Measurements from ENCODE around the gene CTNNA3. TPM values are rescaled to one million over a fixed set of nuclear protein-coding genes. Genes with fewer than 3 reads are reported as not detected.

Gene CTNNA3
- total and polyA plus RNA-seq, 2 donors (not counting 3 experiments of a cell fraction or from before 2014, with no cell fraction given): not detected

- ChIA-PET POLR2A (no interaction called here), CTCF (no interaction called here)
- Histone ChIP-seq H3K9me3 (replicated peaks; ENCODE audit: control insufficient read depth, insufficient read depth, low read length) (no peaks in the 10 kb centered on the region), H3K9me1 (replicated peaks; ENCODE audit: control insufficient read depth, extremely low read depth, insufficient read depth, low read length) (no peaks in the 10 kb centered on the region), H3K36me3 (ENCODE audit: control insufficient read depth in 2 of 2, extremely low read depth in 1 of 2, insufficient read depth in 2 of 2, low read length in 2 of 2) (no peaks in the 10 kb centered on the region), H3K27ac (ENCODE audit: insufficient read depth, low read depth, low read length) (no peak overlapping the region), H3K9ac (replicated peaks; ENCODE audit: extremely low read depth, insufficient read depth, low read length) (no peak overlapping the region), H3K4me1 (ENCODE audit: control insufficient read depth, extremely low read depth, insufficient read depth, low read length) (no peaks in the 10 kb centered on the region), H2AFZ (ENCODE audit: low read depth, low read length) (no peak overlapping the region), H3K27me3 (ENCODE audit: control insufficient read depth in 2 of 2, insufficient read depth in 2 of 2, low read length in 2 of 2) (no peaks in the 10 kb centered on the region), H3K4me3 (replicated peaks in 1 of 3; ENCODE audit: insufficient read depth in 1 of 3, low read depth in 1 of 3, low read length in 3 of 3) (no peak overlapping the region), H3K79me2 (ENCODE audit: control insufficient read depth, insufficient read depth, low read length) (no peaks in the 10 kb centered on the region), H3K4me2 (ENCODE audit: insufficient read depth, low read length) (no peak overlapping the region), H4K20me1 (replicated peaks; ENCODE audit: control insufficient read depth, extremely low read depth, insufficient read depth, low read length) (no peaks in the 10 kb centered on the region)
- intact Hi-C loops (cut with micrococcal nuclease) (no loop called here), dilution Hi-C loops (cut with MboI; ENCODE audit: extremely low pct_ligation_motif_present, low sequenced_read_pairs) (no loop called here)
- TF ChIP-seq JUN (IDR thresholded peaks at IDR 0.05; ENCODE audit: borderline replicate concordance, insufficient read depth, insufficient read length, low read depth) (no peak), FOS (IDR thresholded peaks at IDR 0.05; ENCODE audit: borderline replicate concordance, insufficient read depth, low read length) (no peak), EZH2 (IDR thresholded peaks at IDR 0.05; ENCODE audit: borderline replicate concordance, low read depth, low read length, severe bottlenecking) (no peak), MYC (IDR thresholded peaks at IDR 0.05; ENCODE audit: low read depth, low read length) (no peak), GATA2 (IDR thresholded peaks at IDR 0.05; ENCODE audit: insufficient read depth, insufficient read length, low read depth, low read length) (no peak), POLR2A (IDR thresholded peaks at IDR 0.05; ENCODE audit: low read depth, low read length) (no peak), POLR2AphosphoS5 (IDR thresholded peaks at IDR 0.05; ENCODE audit: insufficient read depth, low read depth, low read length) (no peak)
- TF ChIP-seq, protein P1, sequence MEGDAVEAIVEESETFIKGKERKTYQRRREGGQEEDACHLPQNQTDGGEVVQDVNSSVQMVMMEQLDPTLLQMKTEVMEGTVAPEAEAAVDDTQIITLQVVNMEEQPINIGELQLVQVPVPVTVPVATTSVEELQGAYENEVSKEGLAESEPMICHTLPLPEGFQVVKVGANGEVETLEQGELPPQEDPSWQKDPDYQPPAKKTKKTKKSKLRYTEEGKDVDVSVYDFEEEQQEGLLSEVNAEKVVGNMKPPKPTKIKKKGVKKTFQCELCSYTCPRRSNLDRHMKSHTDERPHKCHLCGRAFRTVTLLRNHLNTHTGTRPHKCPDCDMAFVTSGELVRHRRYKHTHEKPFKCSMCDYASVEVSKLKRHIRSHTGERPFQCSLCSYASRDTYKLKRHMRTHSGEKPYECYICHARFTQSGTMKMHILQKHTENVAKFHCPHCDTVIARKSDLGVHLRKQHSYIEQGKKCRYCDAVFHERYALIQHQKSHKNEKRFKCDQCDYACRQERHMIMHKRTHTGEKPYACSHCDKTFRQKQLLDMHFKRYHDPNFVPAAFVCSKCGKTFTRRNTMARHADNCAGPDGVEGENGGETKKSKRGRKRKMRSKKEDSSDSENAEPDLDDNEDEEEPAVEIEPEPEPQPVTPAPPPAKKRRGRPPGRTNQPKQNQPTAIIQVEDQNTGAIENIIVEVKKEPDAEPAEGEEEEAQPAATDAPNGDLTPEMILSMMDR (IDR thresholded peaks at IDR 0.05; ENCODE audit: extremely low read depth in 1 of 2, insufficient read depth in 1 of 2, low read depth in 1 of 2, low read length in 2 of 2): no peak
- TF ChIP-seq, protein P2, sequence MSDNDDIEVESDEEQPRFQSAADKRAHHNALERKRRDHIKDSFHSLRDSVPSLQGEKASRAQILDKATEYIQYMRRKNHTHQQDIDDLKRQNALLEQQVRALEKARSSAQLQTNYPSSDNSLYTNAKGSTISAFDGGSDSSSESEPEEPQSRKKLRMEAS (IDR thresholded peaks at IDR 0.05; ENCODE audit: insufficient read depth, insufficient read length): no peak
- FAIRE-seq (no peak), DNase-seq (ENCODE audit: low read depth, low spot score) (no peak)
- BruUV-seq (replicated peaks): no TSS peak
These were observed 1190.9 kb downstream of the CTNNA3 start for GRCh38 chr10:66505003-66505657.
